A549 treated with RU486 at 1 μM for 4 hours (cell line): ENCODE results near the gene NPB. TPM values are rescaled to one million over a fixed set of nuclear protein-coding genes. Genes with fewer than 3 reads are reported as not detected.

ENCODE experiments used
- total RNA-seq: library from RNA; stranded (reverse); fragments of 200-300 nt; extraction: Qiagen RNA extraction; gene quantifications from 5 replicates; pipeline ENCODE4 v1.2.3, GENCODE V29; 2022; ENCODE audit warnings: low read depth

Gene NPB
- total RNA-seq, result 0.38 to 0.73 TPM (median 0.45 TPM) in 5 replicates

DNA sequence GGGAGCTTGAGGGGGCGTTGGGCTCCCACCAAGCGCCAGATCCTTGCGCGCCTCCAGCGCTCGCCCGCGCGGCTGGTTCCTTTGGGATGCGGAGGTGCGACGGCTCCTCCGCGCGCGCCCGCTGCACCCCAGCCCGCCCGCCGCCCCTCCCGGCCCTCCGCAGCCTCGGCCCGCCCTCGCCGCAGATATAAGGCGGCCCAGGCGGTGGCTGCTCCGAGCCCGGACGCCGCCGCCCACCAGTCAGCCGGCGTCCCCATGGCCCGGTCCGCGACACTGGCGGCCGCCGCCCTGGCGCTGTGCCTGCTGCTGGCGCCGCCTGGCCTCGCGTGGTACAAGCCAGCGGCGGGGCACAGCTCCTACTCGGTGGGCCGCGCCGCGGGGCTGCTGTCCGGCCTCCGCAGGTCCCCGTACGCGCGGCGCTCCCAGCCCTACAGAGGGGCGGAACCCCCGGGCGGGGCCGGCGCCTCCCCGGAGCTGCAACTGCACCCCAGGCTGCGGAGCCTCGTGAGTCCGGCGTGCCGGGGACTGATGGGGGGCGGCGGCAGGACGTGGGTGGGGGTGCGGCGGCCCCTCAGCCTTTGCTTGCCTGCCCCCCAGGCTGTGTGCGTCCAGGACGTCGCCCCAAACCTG, at the start of gene NPB:
Gene NPB, plus strand, starts transcription at position 216 of the 630 bp plus-strand sequence. Its CDS starts 40 bp downstream, at position 256.

DNA sequence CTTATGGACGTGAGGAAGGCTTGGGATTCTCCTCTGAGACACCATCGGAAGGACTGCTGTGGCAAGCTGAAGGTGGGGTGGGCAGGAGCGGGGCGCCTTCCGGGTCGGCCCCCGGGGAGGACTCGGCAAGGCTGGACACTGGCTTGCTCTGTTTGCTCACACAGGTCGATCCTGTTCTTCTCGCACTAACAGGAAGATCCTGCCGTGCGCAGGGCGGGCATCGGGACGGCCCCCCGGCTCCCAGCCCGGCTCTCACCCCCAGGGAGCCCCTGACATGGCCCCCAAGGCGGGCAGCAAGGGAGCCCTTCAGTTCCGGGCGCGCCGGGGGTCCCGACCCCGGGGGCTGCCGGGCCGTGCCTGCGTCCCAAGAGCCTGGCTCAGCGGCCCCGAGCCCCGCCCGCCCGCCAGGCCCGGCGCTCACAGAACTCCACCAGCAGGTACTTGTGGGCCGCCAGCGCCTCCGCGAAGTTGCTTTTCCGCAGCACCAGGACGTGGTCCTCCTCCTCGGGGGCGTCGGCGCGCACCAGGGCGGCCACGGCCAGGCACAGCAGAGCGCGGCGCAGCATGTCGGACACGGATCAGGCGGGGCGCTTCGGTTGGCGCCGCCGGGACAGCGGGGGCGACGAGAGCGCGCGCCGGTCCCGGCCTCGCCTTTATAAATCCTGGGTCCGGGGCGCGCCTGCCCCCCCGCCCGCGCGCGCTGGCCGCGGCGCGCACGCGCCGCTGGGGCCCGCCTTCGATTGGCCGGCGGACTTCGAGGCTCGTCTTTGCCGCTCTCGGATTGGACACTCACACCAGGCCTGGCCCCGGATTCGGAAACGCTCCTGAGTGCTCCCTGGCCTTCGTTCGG, 41.9 kb upstream of the NPB start, which contains the start of gene P4HB:
Gene P4HB, minus strand, starts transcription at position 630 of the 850 bp plus-strand sequence. Its CDS starts 64 bp downstream, at position 566.

DNA sequence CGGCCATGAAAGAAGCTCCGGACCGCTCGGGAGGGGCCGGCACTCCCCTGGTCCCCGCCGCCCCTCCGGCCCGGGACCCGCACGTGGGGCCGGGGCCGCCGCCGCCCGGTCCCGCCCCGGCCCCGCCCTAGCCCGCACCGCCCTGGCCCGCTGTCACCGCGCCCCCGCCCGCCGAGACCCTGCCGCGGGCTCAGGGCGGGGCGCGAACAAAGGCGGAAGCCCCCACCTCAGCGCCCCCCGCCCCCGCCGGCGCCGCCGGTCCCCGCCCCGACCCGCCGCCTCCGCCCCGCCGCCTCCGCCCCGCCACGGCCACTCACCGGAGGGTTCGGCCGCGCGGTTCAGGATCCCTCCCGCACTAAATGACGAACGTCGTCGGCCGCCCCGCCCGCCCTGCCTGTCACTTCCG, 31.1 kb upstream of the NPB start, which contains the start of gene ARHGDIA:
Gene ARHGDIA, minus strand, starts transcription at position 357 of the 406 bp plus-strand sequence. CDS start 1,407 bp downstream, outside the sequence.

DNA sequence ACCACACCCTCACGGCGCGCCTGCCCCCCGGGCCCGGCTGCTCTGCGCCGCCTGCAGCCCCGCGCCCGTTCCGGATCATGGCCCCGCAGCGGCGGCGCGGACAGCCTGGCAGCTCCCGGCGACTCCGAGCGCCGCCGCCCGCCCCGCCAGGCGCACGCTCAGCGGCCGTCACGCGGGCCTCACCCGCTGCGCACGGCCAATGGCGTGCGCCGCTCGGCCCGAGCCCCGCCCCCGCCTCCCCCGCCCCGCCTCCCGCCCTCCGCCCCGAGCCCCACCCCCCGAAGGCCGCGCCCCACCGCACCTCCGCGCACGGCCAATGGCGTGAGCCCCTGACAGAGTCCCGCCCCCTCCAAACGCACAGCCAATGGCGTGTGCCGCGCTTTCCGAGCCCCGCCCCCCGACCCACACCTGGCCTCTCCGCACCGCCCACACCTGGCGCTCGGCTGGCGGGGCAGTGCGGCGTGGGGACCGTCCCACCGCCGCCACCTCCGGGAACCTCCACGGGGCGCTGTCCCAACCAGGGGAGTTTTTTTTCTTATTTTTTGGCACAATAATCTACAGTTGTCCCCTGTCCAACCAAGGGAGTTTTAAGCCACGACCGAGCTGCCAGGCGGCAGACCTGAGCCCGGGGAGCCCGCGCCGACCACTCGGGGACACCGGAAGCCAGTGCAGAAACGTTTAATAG, 9.4 kb downstream of the NPB start, which contains the start of gene PCYT2:
Gene PCYT2, minus strand, starts transcription at position 123 of the 685 bp plus-strand sequence. Its CDS starts 44 bp downstream, at position 79.

DNA sequence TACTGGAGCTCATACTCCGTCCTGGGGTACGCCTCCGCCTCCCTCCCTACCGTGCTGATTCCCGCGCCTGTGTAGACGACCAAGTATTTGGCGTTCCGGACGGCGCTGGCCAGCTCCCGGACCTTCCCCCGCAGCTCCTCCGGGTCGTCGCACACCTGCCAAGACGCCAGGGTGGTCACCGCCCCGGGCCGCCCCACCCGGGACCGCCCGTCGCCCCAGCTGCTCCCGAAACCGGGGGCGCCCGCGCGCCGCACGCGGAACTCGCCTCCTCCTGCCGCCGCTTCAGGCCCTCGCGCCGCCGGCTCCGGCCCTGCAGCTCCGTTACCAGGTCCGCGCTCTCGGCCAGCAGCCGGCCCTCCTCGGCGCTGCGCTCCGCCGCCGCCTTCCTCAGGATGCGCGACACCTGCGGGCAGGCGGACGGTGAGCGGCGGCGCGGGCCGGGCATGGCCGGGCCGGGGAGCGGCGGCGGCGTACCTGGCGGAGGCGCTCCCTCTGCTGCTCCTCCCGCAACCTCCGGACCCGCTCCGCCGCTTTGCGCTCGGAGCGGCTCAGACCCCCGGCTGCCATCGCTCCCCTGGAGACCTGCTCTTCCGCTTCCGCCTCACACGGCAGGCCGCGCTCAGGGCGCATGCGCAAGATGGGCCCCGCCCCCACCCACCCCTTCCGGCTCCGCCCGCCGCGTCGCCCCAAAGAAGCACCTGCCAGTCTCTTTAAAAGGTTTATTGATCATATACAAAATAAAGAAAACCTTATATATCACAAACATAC, 15.7 kb downstream of the NPB start, which contains the start of gene SIRT7:
Gene SIRT7, minus strand, starts transcription at position 612 of the 768 bp plus-strand sequence. Its CDS starts 45 bp downstream, at position 567.

DNA sequence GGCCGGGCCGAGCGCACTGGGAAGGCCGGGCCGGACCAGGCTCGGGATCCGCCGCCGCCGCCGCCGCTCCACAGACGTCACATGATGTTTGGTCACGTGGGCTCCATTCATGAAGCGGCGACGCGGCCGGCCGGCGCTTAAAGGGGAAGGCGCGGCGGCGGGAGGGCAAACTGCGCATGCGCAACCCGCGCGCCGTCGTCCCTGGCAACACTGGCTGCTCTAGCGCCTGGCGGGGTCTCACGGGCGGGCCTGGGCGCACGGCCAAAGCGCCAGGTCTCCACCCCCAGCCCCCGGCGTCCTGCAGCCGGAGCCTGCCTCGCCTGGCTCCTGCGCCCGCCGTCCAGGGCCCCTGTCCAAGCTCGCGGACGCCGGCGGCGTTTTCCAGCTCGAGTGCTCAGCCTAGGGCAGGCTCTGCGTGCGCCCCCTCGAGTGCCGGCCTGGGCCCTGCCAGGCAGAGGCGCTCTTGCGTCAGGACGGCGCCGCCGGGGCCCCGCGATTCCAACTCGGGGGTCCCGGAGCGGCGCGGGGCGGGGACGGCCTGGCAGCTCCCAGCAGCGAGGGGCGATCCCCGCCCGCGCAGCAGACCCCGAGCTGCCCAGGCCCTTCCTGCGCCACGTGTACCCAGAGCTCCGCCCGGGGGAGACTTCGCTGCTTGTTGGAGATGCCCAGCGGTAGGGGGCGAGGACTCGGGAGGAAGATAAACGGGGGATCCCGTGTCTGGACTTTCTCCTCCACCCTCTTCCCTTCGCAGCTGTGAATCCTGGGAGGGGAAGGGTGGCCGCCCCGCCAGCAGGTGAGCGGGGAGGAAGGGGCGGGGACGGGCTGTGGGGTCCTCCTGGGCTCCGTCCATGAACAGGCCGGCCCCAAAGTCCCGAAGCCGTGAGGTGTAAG, 25.9 kb downstream of the NPB start, which contains the start of gene MAFG:
Gene MAFG, minus strand, starts transcription at position 83 of the 891 bp plus-strand sequence. CDS start 4,550 bp downstream, outside the sequence.

DNA sequence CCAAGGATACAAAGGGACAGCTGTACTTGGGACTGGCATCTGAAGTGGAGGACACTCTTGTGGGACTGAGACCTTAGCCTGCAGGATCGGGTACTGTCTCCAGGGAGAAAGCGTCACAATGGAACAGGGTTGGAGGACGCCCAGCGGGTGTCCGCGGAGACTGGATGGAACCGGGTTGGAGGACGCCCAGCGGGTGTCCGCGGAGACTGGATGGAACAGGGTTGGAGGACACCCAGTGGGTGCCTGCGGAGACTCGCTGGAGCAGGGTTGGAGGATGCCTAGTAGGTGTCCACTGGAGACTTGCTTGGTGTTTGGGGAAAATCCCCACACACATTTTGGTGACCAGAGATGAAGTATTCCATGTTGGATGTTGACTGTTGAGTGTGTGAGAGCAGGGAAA, 45.2 kb downstream of the NPB start, which contains the start of gene MYADML2:
Gene MYADML2, minus strand, starts transcription at position 45 of the 400 bp plus-strand sequence. CDS start 5,492 bp downstream, outside the sequence.

Other genes with a start within 250 kb of the NPB start
- gene PDE6G, start 245.7 kb upstream of the NPB start, total RNA-seq, result 1.5 to 3.6 TPM (median 2.2 TPM) in 5 replicates
- 32.0 to 70.6 TPM (median 49.9 TPM) in 5 replicates for gene OXLD1, start 235.6 kb upstream of the NPB start, total RNA-seq
- 63.9 to 73.1 TPM (median 66.7 TPM) in 5 replicates for gene CCDC137, start 235.5 kb upstream of the NPB start, total RNA-seq
- 46.6 to 56.2 TPM (median 49.9 TPM) in 5 replicates for gene ARL16, start 218.4 kb upstream of the NPB start, total RNA-seq
- 139 to 217 TPM (median 209 TPM) in 5 replicates for gene HGS, start 218.2 kb upstream of the NPB start, total RNA-seq
- gene MRPL12, start 198.9 kb upstream of the NPB start, total RNA-seq, result 212 to 319 TPM (median 303 TPM) in 5 replicates
- gene SLC25A10, start 190.0 kb upstream of the NPB start, total RNA-seq, result 26.9 to 48.0 TPM (median 41.1 TPM) in 5 replicates
- 0.13 to 0.36 TPM (median 0.17 TPM) in 4 of 5 replicates, not detected in the other for gene GCGR, start 98.1 kb upstream of the NPB start, total RNA-seq
- 75.2 to 107 TPM (median 93.2 TPM) in 5 replicates for gene MCRIP1, start 68.9 kb upstream of the NPB start, total RNA-seq
- gene PPP1R27, start 67.2 kb upstream of the NPB start, total RNA-seq, result 0.27 to 0.61 TPM (median 0.32 TPM) in 3 of 5 replicates, not detected in the others
- 695 to 762 TPM (median 718 TPM) in 5 replicates for gene P4HB, start 41.7 kb upstream of the NPB start, total RNA-seq
- gene ARHGDIA, start 30.9 kb upstream of the NPB start, total RNA-seq, result 531 to 682 TPM (median 648 TPM) in 5 replicates
- 176 to 263 TPM (median 250 TPM) in 5 replicates for gene ALYREF, start 10.7 kb upstream of the NPB start, total RNA-seq
- gene ANAPC11, start 10.5 kb upstream of the NPB start, total RNA-seq, result 190 to 300 TPM (median 289 TPM) in 5 replicates
- 11.9 to 16.6 TPM (median 14.1 TPM) in 5 replicates for gene PCYT2, start 9.2 kb downstream of the NPB start, total RNA-seq
- 27.7 to 47.8 TPM (median 43.4 TPM) in 5 replicates for gene SIRT7, start 15.9 kb downstream of the NPB start, total RNA-seq
- 31.6 to 46.1 TPM (median 44.6 TPM) in 5 replicates for gene MAFG, start 25.5 kb downstream of the NPB start, total RNA-seq
- gene PYCR1, start 35.1 kb downstream of the NPB start, total RNA-seq, result 59.4 to 91.2 TPM (median 87.0 TPM) in 5 replicates
- gene MYADML2, start 45.0 kb downstream of the NPB start, total RNA-seq, result not detected in 5 replicates
- gene NOTUM, start 58.9 kb downstream of the NPB start, total RNA-seq, result 0.14 to 0.32 TPM (median 0.26 TPM) in 5 replicates
- 20.0 to 29.3 TPM (median 27.1 TPM) in 5 replicates for gene ASPSCR1, start 75.4 kb downstream of the NPB start, total RNA-seq
- 138 to 205 TPM (median 189 TPM) in 5 replicates for gene CENPX, start 120.6 kb downstream of the NPB start, total RNA-seq
- 8.8 to 16.1 TPM (median 14.6 TPM) in 5 replicates for gene LRRC45, start 121.1 kb downstream of the NPB start, total RNA-seq
- 24.7 to 40.1 TPM (median 34.9 TPM) in 5 replicates for gene RAC3, start 129.4 kb downstream of the NPB start, total RNA-seq
- 64.9 to 106 TPM (median 95.3 TPM) in 5 replicates for gene DCXR, start 135.5 kb downstream of the NPB start, total RNA-seq
- 16.8 to 25.3 TPM (median 23.1 TPM) in 5 replicates for gene RFNG, start 149.6 kb downstream of the NPB start, total RNA-seq
- 94.9 to 150 TPM (median 141 TPM) in 5 replicates for gene GPS1, start 149.7 kb downstream of the NPB start, total RNA-seq
- gene DUS1L, start 163.6 kb downstream of the NPB start, total RNA-seq, result 76.2 to 147 TPM (median 142 TPM) in 5 replicates
- gene FASN, start 196.0 kb downstream of the NPB start, total RNA-seq, result 91.1 to 136 TPM (median 131 TPM) in 5 replicates